Esophagus muscularis mucosa (tissue), 3 donors: Measurements from ENCODE around the gene GIMAP4.
"Not testable (repeated sequence)": the region's sequence is repeated elsewhere in the genome, so short reads cannot be mapped to it uniquely, and the experiment has no call there.

Experiments
- CTCF ChIP-seq, 3 experiments: fragments of 200-600 bp in 2 of 3; fragments of 450-650 bp in 1 of 3; sonication (generic) in 2 of 3; IDR thresholded peaks; one replicate each; pipeline ENCODE4 v1.5.1; 2017 to 2019; ENCODE audit warnings: antibody characterized with exemption in 3 of 3, mild to moderate bottlenecking in 2 of 3, moderate library complexity in 1 of 3
- POLR2A ChIP-seq: fragments of 450-650 bp; IDR thresholded peaks from one replicate; pipeline ENCODE4 v1.6.1; 2017; ENCODE audit warnings: antibody characterized with exemption, moderate library complexity, mild to moderate bottlenecking, low read depth

GRCh38 chr7:150579979-150580637 is 12.9 kb downstream of the GIMAP4 start:
- not testable (repeated sequence) for TF ChIP-seq POLR2A; CTCF (IDR thresholded peaks at IDR 0.05)
